ENCODE data around the gene FTO. TPM values are rescaled to one million over a fixed set of nuclear protein-coding genes. Genes with fewer than 3 reads are reported as not detected.

Gene FTO
- total and polyA plus RNA-seq, 5 experiments from 2014 or later, result 51.2 to 91.9 (median 70.2) TPM

DNA sequence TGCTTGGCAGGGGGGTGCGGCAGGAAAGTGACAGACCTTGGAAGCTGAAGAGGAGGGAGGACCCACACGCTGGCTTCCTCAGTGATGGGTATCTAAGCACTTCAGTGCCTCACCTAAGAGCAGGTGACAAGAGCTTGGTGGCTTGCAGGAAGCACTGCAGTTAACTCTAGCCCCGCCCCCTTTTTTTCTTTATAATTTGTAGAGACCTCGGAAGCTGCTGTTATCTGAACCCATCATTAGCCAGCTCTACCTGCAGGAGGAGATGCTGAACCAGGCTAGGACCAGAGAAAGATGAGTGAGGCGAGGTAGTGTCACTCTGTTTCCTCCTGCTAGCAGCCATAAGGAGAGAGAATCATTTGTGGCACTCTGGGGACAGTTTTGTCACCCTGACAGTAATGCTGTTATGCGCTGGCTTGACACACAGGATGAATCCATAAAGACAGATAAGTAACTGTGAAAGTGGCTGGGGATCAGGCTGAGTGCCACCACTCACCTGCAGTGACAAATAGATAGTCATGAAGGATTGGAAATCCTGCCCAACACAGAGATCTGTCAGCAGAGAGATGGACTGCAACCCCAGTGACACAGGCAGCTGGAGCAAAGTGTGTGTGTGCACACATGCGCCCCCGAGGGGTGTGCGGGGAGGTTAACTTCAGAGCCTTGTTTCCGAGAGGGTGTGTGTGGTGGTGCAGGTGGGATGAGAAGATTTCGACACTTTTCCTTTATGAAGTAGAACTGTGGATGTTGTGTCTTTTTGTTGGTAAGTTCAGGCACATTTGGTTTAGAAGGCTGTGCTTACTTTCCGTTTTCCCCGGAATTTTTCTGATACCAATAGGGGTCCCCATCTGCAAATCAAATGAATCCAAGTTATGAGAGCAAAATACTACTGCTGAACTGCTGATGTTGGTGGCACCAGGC is 358.7 kb downstream of the FTO start:
- Mint-ChIP-seq H3K4me1 (peaks cover 0 to 6% (median 0%) of the 10 kb centered on the region in 4 donors), H3K4me3 (no peak overlapping the region), H3K9me3 (no peaks in the 10 kb centered on the region), H3K27me3 (no peaks in the 10 kb centered on the region), H3K27ac (peak overlapping the region in 2 of 10 donors; percentile 27 to 73), H3K36me3 (peaks cover 0 to 13% (median 7%) of the 10 kb centered on the region in 3 donors)
- POLR2A ChIA-PET, result no interaction called here
- ATAC-seq (no peak), DNase-seq (no peak)

GRCh38 chr16:54063279-54063773 is 359.4 kb downstream of the FTO start:
- ATAC-seq, result no peak
- Mint-ChIP-seq H3K36me3 (peaks cover 0 to 12% (median 5%) of the 10 kb centered on the region in 3 donors), H3K9me3 (no peaks in the 10 kb centered on the region), H3K27me3 (no peaks in the 10 kb centered on the region), H3K4me3 (no peak overlapping the region), H3K27ac (no peak overlapping the region), H3K4me1 (peaks cover 0 to 6% (median 0%) of the 10 kb centered on the region in 4 donors)
- no peak for DNase-seq
- POLR2A ChIA-PET, result no interaction called here

GRCh38 chr16:54066451-54067105 is 362.6 kb downstream of the FTO start:
- ATAC-seq, result no peak
- no peaks in the 10 kb centered on the region for H3K9me3 Mint-ChIP-seq
- H3K36me3 Mint-ChIP-seq, result peaks cover 0 to 14% (median 13%) of the 10 kb centered on the region in 3 donors
- DNase-seq, result no peak
- H3K27ac Mint-ChIP-seq, result no peak overlapping the region
- POLR2A ChIA-PET, result no interaction called here
- H3K4me1 Mint-ChIP-seq, result peaks cover 0 to 6% (median 3%) of the 10 kb centered on the region in 4 donors
- no peak overlapping the region for H3K4me3 Mint-ChIP-seq
- H3K27me3 Mint-ChIP-seq, result no peaks in the 10 kb centered on the region

- Mint-ChIP-seq H3K27ac (no peak overlapping the region), H3K4me1 (peaks cover 0 to 6% (median 1%) of the 10 kb centered on the region in 4 donors), H3K4me3 (no peak overlapping the region), H3K36me3 (peaks cover 0 to 19% (median 13%) of the 10 kb centered on the region in 3 donors), H3K27me3 (no peaks in the 10 kb centered on the region), H3K9me3 (no peaks in the 10 kb centered on the region)
- no peak for ATAC-seq
- POLR2A ChIA-PET, result no interaction called here
- DNase-seq, result no peak
These were observed 363.5 kb downstream of the FTO start for GRCh38 chr16:54067322-54068065.

DNA sequence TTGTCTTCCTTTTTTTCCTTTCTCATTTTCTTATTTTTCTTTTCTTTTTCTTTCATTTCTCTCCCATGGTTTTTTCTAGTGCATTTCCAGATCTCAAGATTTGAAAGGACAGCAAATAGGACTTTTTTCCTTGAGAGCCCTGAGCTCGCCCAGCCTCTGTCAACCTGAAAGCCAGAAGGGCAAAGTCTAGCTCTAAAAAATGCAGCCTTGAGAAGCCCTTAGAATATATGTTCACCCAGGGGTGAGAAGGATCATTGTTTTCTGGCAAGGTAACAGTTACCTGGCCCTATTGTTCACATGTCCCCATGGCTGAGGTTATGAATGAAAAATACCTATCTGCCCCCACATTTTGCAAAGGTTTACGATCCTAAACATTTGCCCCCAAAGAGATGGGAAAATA is 364.3 kb downstream of the FTO start:
- Mint-ChIP-seq H3K36me3 (peaks cover 2 to 14% (median 9%) of the 10 kb centered on the region in 3 donors), H3K4me3 (no peak overlapping the region), H3K27ac (no peak overlapping the region), H3K27me3 (no peaks in the 10 kb centered on the region), H3K9me3 (no peaks in the 10 kb centered on the region), H3K4me1 (peaks cover 0 to 6% (median under 1%) of the 10 kb centered on the region in 4 donors)
- ATAC-seq (no peak), DNase-seq (no peak)
- POLR2A ChIA-PET, result no interaction called here

DNA sequence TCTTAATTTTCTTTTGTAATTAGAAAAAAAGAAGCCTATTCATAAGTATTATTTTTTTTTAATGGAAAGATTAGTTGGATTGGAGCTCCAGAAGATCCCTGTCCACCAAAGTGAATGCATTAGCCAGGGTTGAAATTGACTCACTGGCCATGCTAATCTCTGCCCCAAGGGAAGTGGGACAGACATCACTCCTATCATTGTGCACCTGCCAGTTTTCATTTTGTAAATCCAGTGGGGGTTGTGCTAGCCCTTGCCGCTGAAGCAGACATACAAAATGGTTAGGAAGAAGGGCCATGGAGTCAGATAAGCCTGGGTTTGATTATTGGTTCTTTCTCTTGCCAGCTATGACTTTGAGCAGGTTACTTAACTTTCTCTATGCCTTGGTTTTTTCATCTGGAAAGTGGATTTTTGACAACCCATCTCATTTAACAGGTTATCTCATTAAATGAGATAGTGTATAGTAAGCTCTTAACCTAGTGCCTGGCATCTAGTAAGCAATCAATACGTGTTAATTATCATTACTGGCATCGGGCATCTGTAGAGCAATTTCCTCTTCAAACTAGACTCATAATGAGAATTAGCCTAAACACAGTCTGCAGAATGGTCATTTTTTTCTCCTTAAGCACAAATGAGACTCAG is 365.8 kb downstream of the FTO start:
- POLR2A ChIA-PET, result no interaction called here
- Mint-ChIP-seq H3K9me3 (no peaks in the 10 kb centered on the region), H3K27ac (no peak overlapping the region), H3K4me3 (no peak overlapping the region), H3K27me3 (no peaks in the 10 kb centered on the region), H3K36me3 (peaks cover 4 to 14% (median 12%) of the 10 kb centered on the region in 3 donors), H3K4me1 (peaks cover 0 to 6% (median under 1%) of the 10 kb centered on the region in 4 donors)
- no peak for DNase-seq
- no peak for ATAC-seq

- H3K4me1 Mint-ChIP-seq, result peaks cover 0 to 6% (median 0%) of the 10 kb centered on the region in 4 donors
- DNase-seq (no peak), ATAC-seq (no peak)
- H3K27me3 Mint-ChIP-seq, result no peaks in the 10 kb centered on the region
- no peak overlapping the region for H3K4me3 Mint-ChIP-seq
- H3K36me3 Mint-ChIP-seq, result peaks cover 4 to 14% (median 12%) of the 10 kb centered on the region in 3 donors
- POLR2A ChIA-PET, result no interaction called here
- no peaks in the 10 kb centered on the region for H3K9me3 Mint-ChIP-seq
- H3K27ac Mint-ChIP-seq, result no peak overlapping the region
These were observed 366.9 kb downstream of the FTO start for GRCh38 chr16:54070789-54071343.

GRCh38 chr16:54071514-54071913 is 367.6 kb downstream of the FTO start:
- H3K4me1 Mint-ChIP-seq, result peaks cover 0 to 6% (median 0%) of the 10 kb centered on the region in 4 donors
- no peak overlapping the region for H3K27ac Mint-ChIP-seq
- peaks cover 4 to 14% (median 12%) of the 10 kb centered on the region in 3 donors for H3K36me3 Mint-ChIP-seq
- H3K27me3 Mint-ChIP-seq, result no peaks in the 10 kb centered on the region
- H3K4me3 Mint-ChIP-seq, result no peak overlapping the region
- POLR2A ChIA-PET, result no interaction called here
- H3K9me3 Mint-ChIP-seq, result no peaks in the 10 kb centered on the region
- ATAC-seq (no peak), DNase-seq (no peak)

DNA sequence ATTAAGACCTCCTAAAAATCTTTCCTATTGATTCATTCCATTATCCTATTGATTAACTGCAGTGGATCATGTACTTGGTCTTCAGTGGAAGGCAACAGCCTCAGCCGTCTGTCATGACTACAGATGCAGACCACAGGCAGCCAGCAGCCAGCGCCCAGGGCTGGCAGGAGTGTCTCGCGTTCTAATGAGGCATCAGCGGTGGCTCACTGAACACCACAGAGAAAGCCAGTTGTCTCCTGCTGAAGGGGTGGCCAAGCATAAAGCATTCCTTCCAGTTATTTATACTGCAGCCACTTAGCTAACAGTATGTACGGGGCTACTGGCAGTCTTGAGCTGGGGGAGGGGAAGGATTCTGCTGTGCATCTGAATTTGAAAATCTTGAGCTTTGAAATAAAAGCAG is 368.3 kb downstream of the FTO start:
- POLR2A ChIA-PET, result no interaction called here
- H3K36me3 Mint-ChIP-seq, result peaks cover 4 to 14% (median 10%) of the 10 kb centered on the region in 3 donors

GRCh38 chr16:54073356-54073755 is 369.4 kb downstream of the FTO start:
- H3K4me3 Mint-ChIP-seq, result no peak overlapping the region
- H3K27ac Mint-ChIP-seq, result no peak overlapping the region
- no peaks in the 10 kb centered on the region for H3K27me3 Mint-ChIP-seq
- ATAC-seq (no peak), DNase-seq (no peak)
- POLR2A ChIA-PET, result no interaction called here
- peaks cover 4 to 14% (median 8%) of the 10 kb centered on the region in 3 donors for H3K36me3 Mint-ChIP-seq
- no peaks in the 10 kb centered on the region for H3K9me3 Mint-ChIP-seq
- peaks cover 0 to 6% (median 0%) of the 10 kb centered on the region in 4 donors for H3K4me1 Mint-ChIP-seq

More for the DNA sequence above, 368.3 kb downstream of the FTO start:
- ATAC-seq, result no peak
- DNase-seq, result no peak
- H3K27ac Mint-ChIP-seq, result peak overlapping the region in 1 of 10 donors; percentile 24
- no peaks in the 10 kb centered on the region for H3K9me3 Mint-ChIP-seq
- no peaks in the 10 kb centered on the region for H3K27me3 Mint-ChIP-seq
- no peak overlapping the region for H3K4me3 Mint-ChIP-seq
- peaks cover 0 to 6% (median 0%) of the 10 kb centered on the region in 4 donors for H3K4me1 Mint-ChIP-seq

- Mint-ChIP-seq H3K4me1 (peaks cover 0 to 6% (median 0%) of the 10 kb centered on the region in 4 donors), H3K4me3 (no peak overlapping the region), H3K9me3 (no peaks in the 10 kb centered on the region), H3K36me3 (peaks cover 4 to 11% (median 9%) of the 10 kb centered on the region in 3 donors), H3K27me3 (no peaks in the 10 kb centered on the region), H3K27ac (no peak overlapping the region)
- ATAC-seq (no peak), DNase-seq (no peak)
- POLR2A ChIA-PET, result no interaction called here
These were observed 371.5 kb downstream of the FTO start for GRCh38 chr16:54075446-54075845.

DNA sequence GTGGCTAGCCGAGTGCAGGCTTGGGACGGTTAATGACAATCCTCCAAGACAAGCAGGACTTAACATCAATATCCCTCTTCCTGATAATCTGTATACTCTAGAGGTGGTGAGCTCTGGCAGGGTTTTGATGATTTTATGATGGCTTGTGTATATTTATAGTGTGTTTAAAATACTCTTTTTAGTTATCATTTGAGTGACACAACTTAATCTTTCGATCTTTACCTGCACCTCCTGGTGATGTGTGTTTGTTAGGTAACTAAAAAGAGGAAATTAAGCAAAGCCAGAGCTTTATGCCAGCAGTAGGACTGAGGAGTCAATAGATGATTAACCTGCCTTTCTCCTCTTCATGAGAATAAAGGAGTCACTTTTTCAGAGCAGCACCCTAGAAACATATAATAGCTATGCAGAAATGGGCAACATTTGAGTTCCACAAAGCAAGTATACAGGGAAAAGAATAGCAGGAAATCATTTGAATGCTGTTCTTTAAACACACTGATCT is 372.1 kb downstream of the FTO start:
- Mint-ChIP-seq H3K36me3 (peaks cover 4 to 15% (median 9%) of the 10 kb centered on the region in 3 donors), H3K27ac (no peak overlapping the region), H3K9me3 (no peaks in the 10 kb centered on the region), H3K4me1 (peaks cover 0 to 3% (median 0%) of the 10 kb centered on the region in 4 donors), H3K27me3 (no peaks in the 10 kb centered on the region), H3K4me3 (no peak overlapping the region)
- POLR2A ChIA-PET, result no interaction called here
- no peak for DNase-seq
- no peak for ATAC-seq
